DMS114 treated with DMSO at 0.1 percent for 48 hours (cell line): ENCODE measurements around the gene XAB2.
"Not testable (repeated sequence)": the region's sequence is repeated elsewhere in the genome, so short reads cannot be mapped to it uniquely, and the experiment has no call there.

Source experiments
- DNase-seq: peaks from one replicate; lab custom pipeline; 2025; ENCODE audit not compliant: unreplicated experiment; lab: John Stamatoyannopoulos, UW

The XAB2 gene

GRCh38 chr19:7582446-7582845 lies 46.9 kb downstream of the XAB2 start:
- no peak for DNase-seq

DNA sequence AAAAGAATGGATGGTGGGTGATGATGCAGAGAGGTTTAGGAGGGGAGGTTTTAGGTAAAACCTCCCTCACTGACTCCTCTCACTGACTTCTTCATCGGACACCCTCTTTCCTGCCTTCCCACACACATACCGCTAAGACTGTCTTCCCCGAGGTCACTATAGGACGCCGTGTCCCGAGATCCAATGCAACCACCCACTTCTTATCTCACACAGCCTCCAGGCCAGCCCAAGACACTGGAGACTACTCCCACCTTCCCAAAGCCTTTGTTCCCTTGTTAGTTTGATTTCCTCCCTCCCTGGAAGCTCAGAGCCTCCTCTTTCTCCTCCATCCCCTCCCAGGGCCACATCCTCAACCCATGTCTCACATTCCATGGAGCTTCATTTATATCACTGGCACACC lies 50.2 kb downstream of the XAB2 start:
- DNase-seq = no peak

- no peak for DNase-seq
Measured at GRCh38 chr19:7578127-7578526, 51.2 kb downstream of the XAB2 start.

GRCh38 chr19:7577422-7577821 lies 51.9 kb downstream of the XAB2 start:
- not testable (repeated sequence) for DNase-seq

DNA sequence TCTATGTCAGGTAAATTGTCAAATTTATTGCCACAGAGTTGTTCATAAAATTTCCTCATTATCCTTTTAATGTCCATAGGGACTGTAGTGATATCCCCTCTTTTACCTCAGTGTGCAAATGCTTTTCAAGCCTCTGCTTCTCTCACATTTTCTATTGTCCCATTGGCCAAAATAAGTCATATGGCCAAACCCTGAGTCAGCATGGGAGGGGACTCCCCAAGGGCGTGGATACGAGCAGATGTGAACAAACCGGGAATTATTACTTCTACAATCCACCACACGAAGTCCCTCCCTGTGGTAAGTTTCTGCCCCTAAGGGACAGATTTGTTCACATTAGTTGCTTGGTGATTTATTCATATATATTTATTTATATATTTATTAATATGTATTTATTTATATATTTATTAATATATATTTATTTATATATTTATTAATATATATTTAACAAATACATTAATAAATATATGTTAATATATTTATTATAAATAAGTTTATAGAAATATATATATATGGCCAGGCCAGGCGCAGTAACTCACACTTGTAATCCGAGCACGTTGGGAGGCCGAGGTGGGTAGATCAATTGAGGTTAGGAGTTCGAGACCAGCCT lies 53.8 kb downstream of the XAB2 start:
- no peak for DNase-seq

DNA sequence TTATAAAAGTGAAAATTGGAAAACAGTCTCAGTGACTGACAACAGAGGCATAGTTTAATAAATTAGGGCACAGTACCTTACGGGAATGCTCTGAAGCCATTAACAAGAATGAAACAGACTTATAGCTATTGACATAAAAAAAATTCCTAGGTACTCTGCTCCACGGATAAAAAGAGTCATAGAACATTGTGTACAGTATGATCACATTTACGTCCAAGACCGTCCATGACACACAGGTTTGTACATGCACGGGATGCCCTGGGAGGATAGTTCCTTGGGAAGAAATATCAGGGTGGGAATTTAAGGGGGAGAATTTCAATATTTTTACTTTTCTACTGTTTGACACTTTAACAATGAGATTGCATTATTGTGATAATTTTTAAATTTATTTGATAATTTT lies 58.6 kb downstream of the XAB2 start:
- no peak for DNase-seq
